ENCODE data around the gene GAS7. TPM values are rescaled to one million over a fixed set of nuclear protein-coding genes. Genes with fewer than 3 reads are reported as not detected.

Gene GAS7
- total RNA-seq, 2 donors from 2014 or later = 0.35 to 2.9 TPM

Other genes with a start within 250 kb of the GAS7 start
- not detected for gene MYH13, start 174.4 kb upstream of the GAS7 start, total RNA-seq
- not detected for gene MYH8, start 223.3 kb upstream of the GAS7 start, total RNA-seq

All from activated naive CD4-positive, alpha-beta T cell treated with anti-CD3 and anti-CD28 coated beads, Interleukin-2, amount 50 U/mL, for 72 hours (primary cell).